ENCODE measurements around the gene AMMECR1L. TPM values are rescaled to one million over a fixed set of nuclear protein-coding genes. Genes with fewer than 3 reads are reported as not detected.
A peak's percentile ranks its signal among the peaks of the same experiment; 100 is the strongest.

The AMMECR1L gene
- total RNA-seq, 2 experiments from 2014 or later: 14.7 to 15.7 TPM

- ATAC-seq (ENCODE audit: low read depth) (no peak), DNase-seq (no peak)
- Mint-ChIP-seq H3K36me3 (peaks cover 26% of the 10 kb centered on the region), H3K9me3 (no peaks in the 10 kb centered on the region), H3K4me3 (no peak overlapping the region), H3K27ac (no peak overlapping the region), H3K27me3 (no peaks in the 10 kb centered on the region), H3K4me1 (peaks cover 29% of the 10 kb centered on the region)
- POLR2A ChIA-PET: no interaction called here
Measured at GRCh38 chr2:127877626-127878025, 8.1 kb downstream of the AMMECR1L start.

- ATAC-seq (ENCODE audit: low read depth) (no peak), DNase-seq (no peak)
- Mint-ChIP-seq H3K9me3 (no peaks in the 10 kb centered on the region), H3K27me3 (no peaks in the 10 kb centered on the region), H3K4me1 (peaks cover 29% of the 10 kb centered on the region), H3K27ac (no peak overlapping the region), H3K36me3 (peaks cover 26% of the 10 kb centered on the region), H3K4me3 (no peak overlapping the region)
- POLR2A ChIA-PET: no interaction called here
Measured at GRCh38 chr2:127877136-127877535, 8.6 kb downstream of the AMMECR1L start.

- Mint-ChIP-seq H3K27ac (peak overlapping the region; percentile 72), H3K4me1 (peaks cover 24% of the 10 kb centered on the region), H3K36me3 (peaks cover 25% of the 10 kb centered on the region), H3K9me3 (no peaks in the 10 kb centered on the region), H3K27me3 (no peaks in the 10 kb centered on the region), H3K4me3 (peak overlapping the region; percentile 32)
- no peak for DNase-seq
- POLR2A ChIA-PET: no interaction called here
- ATAC-seq (ENCODE audit: low read depth): peak; percentile 83
Measured at GRCh38 chr2:127874378-127875269, 11.1 kb downstream of the AMMECR1L start.

- peaks cover 19% of the 10 kb centered on the region for H3K4me1 Mint-ChIP-seq
- no peak for ATAC-seq (ENCODE audit: low read depth)
- H3K27me3 Mint-ChIP-seq: no peaks in the 10 kb centered on the region
- no peak overlapping the region for H3K27ac Mint-ChIP-seq
- H3K9me3 Mint-ChIP-seq: no peaks in the 10 kb centered on the region
- POLR2A ChIA-PET: no interaction called here
- no peak for DNase-seq
- no peak overlapping the region for H3K4me3 Mint-ChIP-seq
- peaks cover 23% of the 10 kb centered on the region for H3K36me3 Mint-ChIP-seq
Measured at GRCh38 chr2:127873707-127874303, 12.0 kb downstream of the AMMECR1L start.

GRCh38 chr2:127872354-127872753 lies 13.4 kb downstream of the AMMECR1L start:
- Mint-ChIP-seq H3K4me3 (no peak overlapping the region), H3K36me3 (peaks cover 31% of the 10 kb centered on the region), H3K4me1 (peaks cover 16% of the 10 kb centered on the region), H3K9me3 (no peaks in the 10 kb centered on the region), H3K27me3 (no peaks in the 10 kb centered on the region), H3K27ac (no peak overlapping the region)
- POLR2A ChIA-PET: interaction anchor here (1.0 kb wide), 1 partner anchor 219 kb away, joined by 3 read pairs; the partner anchor contains the start of gene UGGT1
- DNase-seq (no peak), ATAC-seq (ENCODE audit: low read depth) (no peak)

- Mint-ChIP-seq H3K9me3 (no peaks in the 10 kb centered on the region), H3K36me3 (peaks cover 23% of the 10 kb centered on the region), H3K27me3 (no peaks in the 10 kb centered on the region), H3K4me1 (peaks cover 1% of the 10 kb centered on the region), H3K4me3 (no peak overlapping the region), H3K27ac (no peak overlapping the region)
- POLR2A ChIA-PET: no interaction called here
- ATAC-seq (ENCODE audit: low read depth) (no peak), DNase-seq (no peak)
Measured at GRCh38 chr2:127865926-127866325, 19.8 kb downstream of the AMMECR1L start.

GRCh38 chr2:127864877-127865276 lies 20.9 kb downstream of the AMMECR1L start:
- H3K36me3 Mint-ChIP-seq: peaks cover 23% of the 10 kb centered on the region
- POLR2A ChIA-PET: no interaction called here
- ATAC-seq (ENCODE audit: low read depth) (no peak), DNase-seq (no peak)
- H3K27ac Mint-ChIP-seq: no peak overlapping the region
- no peaks in the 10 kb centered on the region for H3K27me3 Mint-ChIP-seq
- H3K4me1 Mint-ChIP-seq: peaks cover 1% of the 10 kb centered on the region
- H3K4me3 Mint-ChIP-seq: no peak overlapping the region
- no peaks in the 10 kb centered on the region for H3K9me3 Mint-ChIP-seq

- H3K36me3 Mint-ChIP-seq: peaks cover 19% of the 10 kb centered on the region
- POLR2A ChIA-PET: no interaction called here
- H3K9me3 Mint-ChIP-seq: no peaks in the 10 kb centered on the region
- no peak overlapping the region for H3K4me3 Mint-ChIP-seq
- no peak overlapping the region for H3K27ac Mint-ChIP-seq
- ATAC-seq (ENCODE audit: low read depth) (no peak), DNase-seq (no peak)
- H3K27me3 Mint-ChIP-seq: no peaks in the 10 kb centered on the region
- H3K4me1 Mint-ChIP-seq: peaks cover 7% of the 10 kb centered on the region
Measured at GRCh38 chr2:127862228-127862627, 23.5 kb downstream of the AMMECR1L start.

GRCh38 chr2:127860130-127860529 lies 25.6 kb downstream of the AMMECR1L start:
- POLR2A ChIA-PET: no interaction called here
- DNase-seq (no peak), ATAC-seq (ENCODE audit: low read depth) (no peak)
- Mint-ChIP-seq H3K27me3 (no peaks in the 10 kb centered on the region), H3K9me3 (no peaks in the 10 kb centered on the region), H3K36me3 (peaks cover 19% of the 10 kb centered on the region), H3K4me3 (no peak overlapping the region), H3K4me1 (peaks cover 19% of the 10 kb centered on the region), H3K27ac (no peak overlapping the region)

- no peaks in the 10 kb centered on the region for H3K9me3 Mint-ChIP-seq
- peaks cover 23% of the 10 kb centered on the region for H3K4me1 Mint-ChIP-seq
- H3K27me3 Mint-ChIP-seq: no peaks in the 10 kb centered on the region
- ATAC-seq (ENCODE audit: low read depth) (peak; percentile 18), DNase-seq (peak; percentile 52)
- peak overlapping the region; percentile 28 for H3K27ac Mint-ChIP-seq
- POLR2A ChIA-PET: no interaction called here
- peaks cover 14% of the 10 kb centered on the region for H3K36me3 Mint-ChIP-seq
- peak overlapping the region; percentile 68 for H3K4me3 Mint-ChIP-seq
Measured at GRCh38 chr2:127859712-127860085, 26.1 kb downstream of the AMMECR1L start.

- Mint-ChIP-seq H3K9me3 (no peaks in the 10 kb centered on the region), H3K4me1 (peaks cover 35% of the 10 kb centered on the region), H3K27ac (peak overlapping the region; percentile 96), H3K4me3 (peak overlapping the region; percentile 99), H3K36me3 (peaks cover 14% of the 10 kb centered on the region), H3K27me3 (no peaks in the 10 kb centered on the region)
- ATAC-seq (ENCODE audit: low read depth) (no peak), DNase-seq (peak; percentile 36)
- POLR2A ChIA-PET: interaction anchor here (0.9 to 2.6 kb wide), 6 partner anchors 28 to 234 kb away, joined by 3 to 9 read pairs (median 4); partner anchors contain the start of genes SFT2D3, UGGT1 and WDR33
Measured at GRCh38 chr2:127857265-127857808, 28.4 kb downstream of the AMMECR1L start.

- Mint-ChIP-seq H3K27me3 (no peaks in the 10 kb centered on the region), H3K4me3 (no peak overlapping the region), H3K36me3 (peaks cover 36% of the 10 kb centered on the region), H3K4me1 (peaks cover 37% of the 10 kb centered on the region), H3K27ac (peak overlapping the region; percentile 27), H3K9me3 (no peaks in the 10 kb centered on the region)
- DNase-seq (no peak), ATAC-seq (ENCODE audit: low read depth) (no peak)
- POLR2A ChIA-PET: interaction anchor here (0.6 to 1.5 kb wide), 2 partner anchors 24 to 1194 kb away, joined by 3 to 5 read pairs; no protein-coding TSS in a partner anchor
Measured at GRCh38 chr2:127853671-127854070, 32.1 kb downstream of the AMMECR1L start.

GRCh38 chr2:127852388-127852787 lies 33.4 kb downstream of the AMMECR1L start:
- H3K27me3 Mint-ChIP-seq: no peaks in the 10 kb centered on the region
- no peak overlapping the region for H3K27ac Mint-ChIP-seq
- H3K36me3 Mint-ChIP-seq: peaks cover 37% of the 10 kb centered on the region
- no peak for ATAC-seq (ENCODE audit: low read depth)
- no peak overlapping the region for H3K4me3 Mint-ChIP-seq
- POLR2A ChIA-PET: interaction anchor here (1.4 kb wide), 1 partner anchor 150 kb away, joined by 3 read pairs; no protein-coding TSS in a partner anchor
- H3K9me3 Mint-ChIP-seq: no peaks in the 10 kb centered on the region
- H3K4me1 Mint-ChIP-seq: peaks cover 34% of the 10 kb centered on the region
- DNase-seq: no peak

Measured in activated naive CD8-positive, alpha-beta T cell treated with anti-CD3 and anti-CD28 coated beads, Interleukin-2, amount 10 ng/mL, durations not matched to agents 7 days and 5 days (primary cell).